HepG2 (cell line): ENCODE results near the gene CABP4. TPM values are rescaled to one million over a fixed set of nuclear protein-coding genes. Genes with fewer than 3 reads are reported as not detected.
A peak's percentile ranks its signal among the peaks of the same experiment; 100 is the strongest.

Source experiments
- AGO1 ChIP-seq: fragments of 200-400 bp; formaldehyde crosslinking; IDR thresholded peaks from 2 replicates; pipeline ENCODE4 v1.6.1; 2017; ENCODE audit warnings: mild to moderate bottlenecking, low read depth, low read length, moderate library complexity; ENCODE audit not compliant: poor library complexity, severe bottlenecking
- ATF2 ChIP-seq: sonication (generic); formaldehyde crosslinking; IDR thresholded peaks from 2 replicates; pipeline ENCODE4 v1.4.0; 2020; ENCODE audit warnings: missing genetic modification reagents
- CSRNP1 ChIP-seq: sonication (generic); formaldehyde crosslinking; IDR thresholded peaks from 2 replicates; pipeline ENCODE4 v1.8.1; 2023; ENCODE audit warnings: mild to moderate bottlenecking, missing genetic modification reagents
- ELF4 ChIP-seq: sonication (generic); formaldehyde crosslinking; IDR thresholded peaks from 2 replicates; pipeline ENCODE4 v1.5.0; 2020; ENCODE audit warnings: missing genetic modification reagents, mild to moderate bottlenecking, moderate library complexity, borderline replicate concordance
- FOXC1 ChIP-seq: sonication (generic); formaldehyde crosslinking; IDR thresholded peaks from 2 replicates; pipeline ENCODE4 v1.8.0; 2022; ENCODE audit warnings: mild to moderate bottlenecking, missing genetic modification reagents, borderline replicate concordance
- GABPA ChIP-seq, 2 experiments: IDR thresholded peaks; 2 replicates each; pipeline ENCODE4 v1.6.1; 2011 to 2016; ENCODE audit warnings: low read depth in 2 of 2, low read length in 1 of 2, missing biosample characterization in 1 of 2, missing genetic modification characterization in 1 of 2
- HCFC1 ChIP-seq: fragments of 150-350 bp; IDR thresholded peaks from 2 replicates; pipeline ENCODE4 v1.6.1; 2014; ENCODE audit warnings: low read depth, low read length
- KAT8 ChIP-seq: IDR thresholded peaks from 2 replicates; pipeline ENCODE4 v1.6.1; 2016; ENCODE audit warnings: missing genetic modification reagents, missing compliant biosample characterization
- MLX ChIP-seq: IDR thresholded peaks from 2 replicates; pipeline ENCODE4 v1.6.1; 2016
- MTF1 ChIP-seq: sonication (generic); formaldehyde crosslinking; IDR thresholded peaks from 2 replicates; pipeline ENCODE4 v1.5.0; 2020; ENCODE audit warnings: missing genetic modification reagents
- NFYB ChIP-seq: sonication (generic); formaldehyde crosslinking; IDR thresholded peaks from 2 replicates; pipeline ENCODE4 v1.4.0; 2020; ENCODE audit warnings: missing genetic modification reagents
- NR1H2 ChIP-seq: sonication (generic); formaldehyde crosslinking; IDR thresholded peaks from 2 replicates; pipeline ENCODE4 v1.8.1; 2022; ENCODE audit warnings: low read depth, missing genetic modification reagents, borderline replicate concordance
- RBM39 ChIP-seq: fragments of 200-400 bp; formaldehyde crosslinking; IDR thresholded peaks from one replicate; pipeline ENCODE4 v1.6.1; 2018; ENCODE audit warnings: antibody characterized with exemption, mild to moderate bottlenecking, low read depth, low read length; ENCODE audit not compliant: poor library complexity, severe bottlenecking
- SIN3A ChIP-seq: IDR thresholded peaks from 2 replicates; pipeline ENCODE4 v1.6.1; 2011; ENCODE audit warnings: low read depth, mild to moderate bottlenecking, control low read depth, low read length, borderline replicate concordance
- SIX1 ChIP-seq: sonication (generic); formaldehyde crosslinking; IDR thresholded peaks from 2 replicates; pipeline ENCODE4 v1.4.0; 2020; ENCODE audit warnings: missing genetic modification reagents, borderline replicate concordance
- SSRP1 ChIP-seq: IDR thresholded peaks from 2 replicates; pipeline ENCODE4 v1.6.1; 2016; ENCODE audit warnings: control low read depth
- THAP11 ChIP-seq: IDR thresholded peaks from 2 replicates; pipeline ENCODE4 v1.6.1; 2016; ENCODE audit warnings: missing biosample characterization, missing genetic modification reagents
- ZBTB14 ChIP-seq: sonication (generic); formaldehyde crosslinking; IDR thresholded peaks from 2 replicates; pipeline ENCODE4 v1.4.0; 2020; ENCODE audit warnings: missing genetic modification reagents
- ZC3H13 ChIP-seq: sonication (generic); formaldehyde crosslinking; IDR thresholded peaks from 2 replicates; pipeline ENCODE4 v1.8.1; 2023; ENCODE audit warnings: mild to moderate bottlenecking, missing genetic modification reagents, moderate library complexity
- ZFP36L1 ChIP-seq: sonication (generic); formaldehyde crosslinking; IDR thresholded peaks from 2 replicates; pipeline ENCODE4 v1.8.0; 2022; ENCODE audit warnings: mild to moderate bottlenecking, missing genetic modification reagents, moderate library complexity
- ZNF143 ChIP-seq: sonication (generic); formaldehyde crosslinking; IDR thresholded peaks from 2 replicates; pipeline ENCODE4 v1.4.0; 2020; ENCODE audit warnings: missing genetic modification reagents
- ZNF468 ChIP-seq: sonication (generic); formaldehyde crosslinking; IDR thresholded peaks from 2 replicates; pipeline ENCODE4 v1.8.0; 2022; ENCODE audit warnings: mild to moderate bottlenecking, moderate library complexity, missing genetic modification reagents
- ZNF546 ChIP-seq: sonication (generic); formaldehyde crosslinking; conservative IDR thresholded peaks from 2 replicates; pipeline ENCODE4 v1.8.1; 2023; ENCODE audit warnings: mild to moderate bottlenecking, missing genetic modification reagents
- ZNF670 ChIP-seq: sonication (generic); formaldehyde crosslinking; IDR thresholded peaks from 2 replicates; pipeline ENCODE4 v1.8.0; 2022; ENCODE audit warnings: mild to moderate bottlenecking, missing genetic modification reagents, borderline replicate concordance
- polyA plus RNA-seq, 8 experiments: library from polyadenylated mRNA; depleted of rRNA in 3 of 8; stranded (reverse) in 7 of 8; unstranded in 1 of 8; fragments of >200 nt; fragmentation: Illumina TruSeq in 4 of 8; extraction: Trizol in 4 of 8; gene quantifications; 2 replicates each; pipeline versions ENCODE4 v1.2.1 to v1.2.3, GENCODE V29; 2011 to 2016; ENCODE audit warnings: low read depth in 4 of 8, missing spikeins in 1 of 8, mixed read lengths in 1 of 8; ENCODE audit not compliant: insufficient read depth in 1 of 8
- total RNA-seq, 5 experiments: library from RNA; depleted of rRNA; stranded (reverse); fragments of >200 nt; fragmentation: Illumina TruSeq; extraction: Trizol; gene quantifications; 2 replicates each; pipeline ENCODE4 v1.2.3, GENCODE V29; 2016; ENCODE audit warnings: low read depth in 1 of 5

CABP4 gene
- total and polyA plus RNA-seq, 2 of the 13 experiments (the other 11 are each of a cell fraction or from before 2014, with no cell fraction given), result not detected

- peak; percentile 87; the same call in 1 of the 2 replicates for TF ChIP-seq ZFP36L1
- TF ChIP-seq ATF2 (CRISPR knock-in tag), result peak; percentile 89
- no peak for TF ChIP-seq SIX1 (CRISPR knock-in tag)
- peak; percentile 98 for TF ChIP-seq KAT8 (CRISPR knock-in tag)
- TF ChIP-seq MLX (CRISPR knock-in tag), result peak; percentile 58; the same call in 1 of the 2 replicates
- TF ChIP-seq ZNF546 (CRISPR knock-in tag), result peak; percentile 90
- peak; percentile 90; the same call in 1 of the 2 replicates for TF ChIP-seq SIN3A
- TF ChIP-seq THAP11, result peak; percentile 100
- TF ChIP-seq ZNF468 (CRISPR knock-in tag), result no peak
- peak; percentile 36; the same call in 1 of the 2 replicates for TF ChIP-seq NFYB (CRISPR knock-in tag)
- 0 out of 2 replicates have a peak, but pooled peaks have one; percentile 36 for TF ChIP-seq ZNF670 (CRISPR knock-in tag)
- TF ChIP-seq FOXC1, result 0 out of 2 replicates have a peak, but pooled peaks have one; percentile 29
- no peak for TF ChIP-seq ZC3H13
- peak; percentile 67 for TF ChIP-seq RBM39
- peak; percentile 75 for TF ChIP-seq CSRNP1 (CRISPR knock-in tag)
- TF ChIP-seq ELF4, result 0 out of 2 replicates have a peak, but pooled peaks have one; percentile 35
- no peak for TF ChIP-seq SSRP1 (CRISPR knock-in tag)
- peak; percentile 55 for TF ChIP-seq GABPA (IDR thresholded peaks at IDR 0.05; ENCODE audit: low read depth, low read length)
- TF ChIP-seq GABPA (CRISPR knock-in tag; IDR thresholded peaks at IDR 0.05; ENCODE audit: low read depth), result peak; percentile 90
- peak; percentile 94 for TF ChIP-seq HCFC1
- TF ChIP-seq ZBTB14, result peak; percentile 59; the same call in 1 of the 2 replicates
- TF ChIP-seq MTF1 (CRISPR knock-in tag), result peak; percentile 56; the same call in 1 of the 2 replicates
- peak; percentile 19 for TF ChIP-seq AGO1
- peak; percentile 99 for TF ChIP-seq ZNF143
- TF ChIP-seq NR1H2 (CRISPR knock-in tag), result 0 out of 2 replicates have a peak, but pooled peaks have one; percentile 14
These were observed 26.8 kb upstream of the CABP4 start, which contains the start of gene RPS6KB2 (continued) for GRCh38 chr11:67428052-67429001.
